WTC11 (cell line): ENCODE results near the gene SUGT1. TPM values are rescaled to one million over a fixed set of nuclear protein-coding genes. Genes with fewer than 3 reads are reported as not detected.
A peak's percentile ranks its signal among the peaks of the same experiment; 100 is the strongest.

ENCODE experiments used
- ATAC-seq: fragments of 200-7000 bp; cut with Tn5 transposase; 2 replicates; pipeline ENCODE4 v1.10.0; 2021; ENCODE audit warnings: mild to moderate bottlenecking, moderate library complexity
- CTCF ChIA-PET: fragments of 300-600 bp; sonication (Branson Sonifier 250); formaldehyde crosslinking; loops from one replicate; lab custom pipeline; 2021; ENCODE audit warnings: antibody characterized with exemption; lab: Charles Lee
- POLR2A ChIA-PET: fragments of 350-600 bp; sonication (Branson Sonifier 250); formaldehyde crosslinking; loops from one replicate; lab custom pipeline; 2021; ENCODE audit warnings: antibody characterized with exemption; lab: Charles Lee
- DNase-seq: peaks from one replicate; pipeline ENCODE4 v3.0.0; 2021; ENCODE audit warnings: low spot score
- H3K27ac Mint-ChIP-seq: 2 replicates; pipeline ENCODE4 v1.8.0; 2021; ENCODE audit warnings: mixed read lengths
- H3K27me3 Mint-ChIP-seq: 2 replicates; pipeline ENCODE4 v1.8.0; 2021; ENCODE audit warnings: low read depth, mild to moderate bottlenecking, moderate library complexity, mixed read lengths
- H3K36me3 Mint-ChIP-seq: 2 replicates; pipeline ENCODE4 v1.8.0; 2021; ENCODE audit warnings: mixed read lengths
- H3K4me1 Mint-ChIP-seq: 2 replicates; pipeline ENCODE4 v1.8.0; 2022; ENCODE audit warnings: mixed read lengths
- H3K4me3 Mint-ChIP-seq: 2 replicates; pipeline ENCODE4 v1.8.0; 2021; ENCODE audit warnings: mild to moderate bottlenecking, moderate library complexity, mixed read lengths
- H3K9me3 Mint-ChIP-seq: 2 replicates; pipeline ENCODE4 v1.8.0; 2021; ENCODE audit warnings: mixed read lengths
- CREB1 ChIP-seq: sonication (generic); formaldehyde crosslinking; IDR thresholded peaks from 2 replicates; pipeline ENCODE4 v1.8.0; 2023; ENCODE audit warnings: mild to moderate bottlenecking, missing genetic modification reagents
- E2F1 ChIP-seq: sonication (generic); formaldehyde crosslinking; IDR thresholded peaks from 2 replicates; pipeline ENCODE4 v1.8.0; 2022; ENCODE audit warnings: mild to moderate bottlenecking, missing genetic modification reagents
- ESRRA ChIP-seq: sonication (generic); formaldehyde crosslinking; IDR thresholded peaks from 2 replicates; pipeline ENCODE4 v1.8.1; 2022; ENCODE audit warnings: mild to moderate bottlenecking, missing genetic modification reagents, borderline replicate concordance
- FOXK1 ChIP-seq: sonication (generic); formaldehyde crosslinking; IDR thresholded peaks from 2 replicates; pipeline ENCODE4 v1.8.0; 2022; ENCODE audit warnings: mild to moderate bottlenecking, moderate library complexity, missing genetic modification reagents
- FOXP4 ChIP-seq: sonication (generic); formaldehyde crosslinking; IDR thresholded peaks from 2 replicates; pipeline ENCODE4 v1.8.0; 2022; ENCODE audit warnings: mild to moderate bottlenecking, missing genetic modification reagents
- GABPB1 ChIP-seq: sonication (generic); formaldehyde crosslinking; IDR thresholded peaks from 2 replicates; pipeline ENCODE4 v1.8.1; 2023; ENCODE audit warnings: mild to moderate bottlenecking, missing genetic modification reagents
- NR1H2 ChIP-seq: sonication (generic); formaldehyde crosslinking; IDR thresholded peaks from 2 replicates; pipeline ENCODE4 v1.9.0; 2021; ENCODE audit warnings: mild to moderate bottlenecking, moderate library complexity, missing genetic modification reagents
- PRRX2 ChIP-seq: fragments of 250-450 bp; sonication (Bioruptor Pico); IDR thresholded peaks from 2 replicates; pipeline ENCODE4 v1.8.0; 2021; ENCODE audit warnings: mild to moderate bottlenecking
- TP53 ChIP-seq: sonication (generic); formaldehyde crosslinking; IDR thresholded peaks from 2 replicates; pipeline ENCODE4 v1.8.1; 2023; ENCODE audit warnings: mild to moderate bottlenecking, missing genetic modification reagents
- USF2 ChIP-seq: sonication (generic); formaldehyde crosslinking; IDR thresholded peaks from 2 replicates; pipeline ENCODE4 v1.8.1; 2023; ENCODE audit warnings: mild to moderate bottlenecking, missing genetic modification reagents, moderate library complexity
- ZBTB43 ChIP-seq: sonication (generic); formaldehyde crosslinking; IDR thresholded peaks from 2 replicates; pipeline ENCODE4 v1.8.1; 2023; ENCODE audit warnings: mild to moderate bottlenecking, missing genetic modification reagents
- ZNF121 ChIP-seq: sonication (generic); formaldehyde crosslinking; IDR thresholded peaks from 2 replicates; pipeline ENCODE4 v1.8.0; 2023; ENCODE audit warnings: missing genetic modification reagents
- ZNF396 ChIP-seq: fragments of 250-450 bp; sonication (Bioruptor Pico); IDR thresholded peaks from 2 replicates; pipeline ENCODE4 v1.8.0; 2021; ENCODE audit warnings: mild to moderate bottlenecking, moderate library complexity, borderline replicate concordance
- ZNF416 ChIP-seq: fragments of 250-450 bp; sonication (Bioruptor Pico); IDR thresholded peaks from 2 replicates; pipeline ENCODE4 v1.9.0; 2021; ENCODE audit warnings: mild to moderate bottlenecking, inconsistent platforms
- ZNF423 ChIP-seq: fragments of 250-450 bp; sonication (Bioruptor Pico); IDR thresholded peaks from 2 replicates; pipeline ENCODE4 v2.1.2; 2022; ENCODE audit warnings: mild to moderate bottlenecking, moderate library complexity
- total RNA-seq: library from RNA; stranded (reverse); gene quantifications from 3 replicates; pipeline ENCODE4 v1.2.3, GENCODE V29; 2021
- TF ChIP-seq, protein P1 (sequence below): sonication (generic); formaldehyde crosslinking; IDR thresholded peaks from 2 replicates; pipeline ENCODE4 v1.8.0; 2022; ENCODE audit warnings: missing genetic modification reagents
- TF ChIP-seq, protein P2 (sequence below): sonication (generic); formaldehyde crosslinking; IDR thresholded peaks from 2 replicates; pipeline ENCODE4 v1.8.1; 2023; ENCODE audit warnings: mild to moderate bottlenecking, missing genetic modification reagents
- TF ChIP-seq, protein P3 (sequence below): sonication (generic); formaldehyde crosslinking; conservative IDR thresholded peaks from 2 replicates; pipeline ENCODE4 v1.8.1; 2023; ENCODE audit warnings: mild to moderate bottlenecking, low read depth, missing genetic modification reagents, moderate library complexity

The SUGT1 gene
- total RNA-seq, 1 experiment from 2014 or later = 76.3 TPM

DNA sequence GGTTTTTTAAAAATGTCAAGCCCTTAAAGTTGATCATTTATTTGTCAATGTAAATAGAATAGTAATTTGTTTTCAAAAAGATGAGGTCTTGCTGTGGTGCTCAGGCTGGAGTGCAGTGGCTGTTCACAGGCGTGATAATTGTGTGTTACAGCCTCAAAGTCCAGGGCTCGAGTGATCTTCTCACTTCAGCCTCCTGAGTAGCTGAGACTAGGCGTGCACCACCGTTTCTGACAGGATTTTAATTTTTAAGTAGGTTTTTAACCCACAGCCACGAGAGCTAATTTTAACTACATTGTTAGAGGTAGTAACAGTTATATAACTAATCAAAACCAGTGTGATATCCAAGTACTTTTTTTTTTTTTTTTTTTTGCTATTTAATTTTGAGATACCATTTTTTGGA, 43.9 kb downstream of the SUGT1 start:
- Mint-ChIP-seq H3K36me3 (peaks cover 14% of the 10 kb centered on the region; the same call in 1 of the 2 replicates), H3K4me1 (peaks cover 3% of the 10 kb centered on the region; the same call in 1 of the 2 replicates), H3K4me3 (no peak overlapping the region), H3K27ac (no peak overlapping the region), H3K9me3 (no peaks in the 10 kb centered on the region), H3K27me3 (no peaks in the 10 kb centered on the region)
- TF ChIP-seq NR1H2 (no peak), PRRX2 (CRISPR knock-in tag) (no peak), FOXP4 (no peak), ZBTB43 (CRISPR knock-in tag) (no peak), ESRRA (CRISPR knock-in tag) (no peak), USF2 (CRISPR knock-in tag) (no peak), GABPB1 (CRISPR knock-in tag) (no peak), TP53 (no peak), CREB1 (CRISPR knock-in tag) (no peak), ZNF121 (CRISPR knock-in tag) (no peak)
- TF ChIP-seq, protein P1, sequence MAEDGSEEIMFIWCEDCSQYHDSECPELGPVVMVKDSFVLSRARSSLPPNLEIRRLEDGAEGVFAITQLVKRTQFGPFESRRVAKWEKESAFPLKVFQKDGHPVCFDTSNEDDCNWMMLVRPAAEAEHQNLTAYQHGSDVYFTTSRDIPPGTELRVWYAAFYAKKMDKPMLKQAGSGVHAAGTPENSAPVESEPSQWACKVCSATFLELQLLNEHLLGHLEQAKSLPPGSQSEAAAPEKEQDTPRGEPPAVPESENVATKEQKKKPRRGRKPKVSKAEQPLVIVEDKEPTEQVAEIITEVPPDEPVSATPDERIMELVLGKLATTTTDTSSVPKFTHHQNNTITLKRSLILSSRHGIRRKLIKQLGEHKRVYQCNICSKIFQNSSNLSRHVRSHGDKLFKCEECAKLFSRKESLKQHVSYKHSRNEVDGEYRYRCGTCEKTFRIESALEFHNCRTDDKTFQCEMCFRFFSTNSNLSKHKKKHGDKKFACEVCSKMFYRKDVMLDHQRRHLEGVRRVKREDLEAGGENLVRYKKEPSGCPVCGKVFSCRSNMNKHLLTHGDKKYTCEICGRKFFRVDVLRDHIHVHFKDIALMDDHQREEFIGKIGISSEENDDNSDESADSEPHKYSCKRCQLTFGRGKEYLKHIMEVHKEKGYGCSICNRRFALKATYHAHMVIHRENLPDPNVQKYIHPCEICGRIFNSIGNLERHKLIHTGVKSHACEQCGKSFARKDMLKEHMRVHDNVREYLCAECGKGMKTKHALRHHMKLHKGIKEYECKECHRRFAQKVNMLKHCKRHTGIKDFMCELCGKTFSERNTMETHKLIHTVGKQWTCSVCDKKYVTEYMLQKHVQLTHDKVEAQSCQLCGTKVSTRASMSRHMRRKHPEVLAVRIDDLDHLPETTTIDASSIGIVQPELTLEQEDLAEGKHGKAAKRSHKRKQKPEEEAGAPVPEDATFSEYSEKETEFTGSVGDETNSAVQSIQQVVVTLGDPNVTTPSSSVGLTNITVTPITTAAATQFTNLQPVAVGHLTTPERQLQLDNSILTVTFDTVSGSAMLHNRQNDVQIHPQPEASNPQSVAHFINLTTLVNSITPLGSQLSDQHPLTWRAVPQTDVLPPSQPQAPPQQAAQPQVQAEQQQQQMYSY (CRISPR knock-in tag) = no peak
- TF ChIP-seq, protein P2, sequence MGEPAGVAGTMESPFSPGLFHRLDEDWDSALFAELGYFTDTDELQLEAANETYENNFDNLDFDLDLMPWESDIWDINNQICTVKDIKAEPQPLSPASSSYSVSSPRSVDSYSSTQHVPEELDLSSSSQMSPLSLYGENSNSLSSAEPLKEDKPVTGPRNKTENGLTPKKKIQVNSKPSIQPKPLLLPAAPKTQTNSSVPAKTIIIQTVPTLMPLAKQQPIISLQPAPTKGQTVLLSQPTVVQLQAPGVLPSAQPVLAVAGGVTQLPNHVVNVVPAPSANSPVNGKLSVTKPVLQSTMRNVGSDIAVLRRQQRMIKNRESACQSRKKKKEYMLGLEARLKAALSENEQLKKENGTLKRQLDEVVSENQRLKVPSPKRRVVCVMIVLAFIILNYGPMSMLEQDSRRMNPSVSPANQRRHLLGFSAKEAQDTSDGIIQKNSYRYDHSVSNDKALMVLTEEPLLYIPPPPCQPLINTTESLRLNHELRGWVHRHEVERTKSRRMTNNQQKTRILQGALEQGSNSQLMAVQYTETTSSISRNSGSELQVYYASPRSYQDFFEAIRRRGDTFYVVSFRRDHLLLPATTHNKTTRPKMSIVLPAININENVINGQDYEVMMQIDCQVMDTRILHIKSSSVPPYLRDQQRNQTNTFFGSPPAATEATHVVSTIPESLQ (CRISPR knock-in tag) = no peak
- no peak for DNase-seq
- CTCF ChIA-PET = no interaction called here
- POLR2A ChIA-PET = no interaction called here
- no peak for ATAC-seq

GRCh38 chr13:52701728-52702465, 49.3 kb downstream of the SUGT1 start:
- Mint-ChIP-seq H3K9me3 (no peaks in the 10 kb centered on the region), H3K4me1 (peaks cover 32% of the 10 kb centered on the region), H3K4me3 (no peak overlapping the region), H3K27me3 (no peaks in the 10 kb centered on the region), H3K36me3 (peaks cover 6% of the 10 kb centered on the region; the same call in 1 of the 2 replicates), H3K27ac (peak overlapping the region; percentile 76; the same call in 1 of the 2 replicates)
- DNase-seq (no peak), ATAC-seq (no peak; the same call in 1 of the 2 replicates)
- ChIA-PET POLR2A (interaction anchor here (0.9 kb wide), 1 partner anchor 84 kb away, joined by 3 read pairs; no protein-coding TSS in a partner anchor), CTCF (interaction anchor here (1.0 to 2.4 kb wide), 4 partner anchors 12 to 266 kb away, joined by 3 to 8 read pairs (median 4); no protein-coding TSS in a partner anchor)
- TF ChIP-seq E2F1 (no peak), ZNF423 (CRISPR knock-in tag) (no peak), ZNF396 (CRISPR knock-in tag) (no peak), ZNF416 (CRISPR knock-in tag) (no peak), FOXK1 (CRISPR knock-in tag) (no peak), NR1H2 (no peak)
- TF ChIP-seq, protein P3, sequence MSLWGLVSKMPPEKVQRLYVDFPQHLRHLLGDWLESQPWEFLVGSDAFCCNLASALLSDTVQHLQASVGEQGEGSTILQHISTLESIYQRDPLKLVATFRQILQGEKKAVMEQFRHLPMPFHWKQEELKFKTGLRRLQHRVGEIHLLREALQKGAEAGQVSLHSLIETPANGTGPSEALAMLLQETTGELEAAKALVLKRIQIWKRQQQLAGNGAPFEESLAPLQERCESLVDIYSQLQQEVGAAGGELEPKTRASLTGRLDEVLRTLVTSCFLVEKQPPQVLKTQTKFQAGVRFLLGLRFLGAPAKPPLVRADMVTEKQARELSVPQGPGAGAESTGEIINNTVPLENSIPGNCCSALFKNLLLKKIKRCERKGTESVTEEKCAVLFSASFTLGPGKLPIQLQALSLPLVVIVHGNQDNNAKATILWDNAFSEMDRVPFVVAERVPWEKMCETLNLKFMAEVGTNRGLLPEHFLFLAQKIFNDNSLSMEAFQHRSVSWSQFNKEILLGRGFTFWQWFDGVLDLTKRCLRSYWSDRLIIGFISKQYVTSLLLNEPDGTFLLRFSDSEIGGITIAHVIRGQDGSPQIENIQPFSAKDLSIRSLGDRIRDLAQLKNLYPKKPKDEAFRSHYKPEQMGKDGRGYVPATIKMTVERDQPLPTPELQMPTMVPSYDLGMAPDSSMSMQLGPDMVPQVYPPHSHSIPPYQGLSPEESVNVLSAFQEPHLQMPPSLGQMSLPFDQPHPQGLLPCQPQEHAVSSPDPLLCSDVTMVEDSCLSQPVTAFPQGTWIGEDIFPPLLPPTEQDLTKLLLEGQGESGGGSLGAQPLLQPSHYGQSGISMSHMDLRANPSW (CRISPR knock-in tag) = no peak
